ENCODE results near the gene MAOB.

DNA sequence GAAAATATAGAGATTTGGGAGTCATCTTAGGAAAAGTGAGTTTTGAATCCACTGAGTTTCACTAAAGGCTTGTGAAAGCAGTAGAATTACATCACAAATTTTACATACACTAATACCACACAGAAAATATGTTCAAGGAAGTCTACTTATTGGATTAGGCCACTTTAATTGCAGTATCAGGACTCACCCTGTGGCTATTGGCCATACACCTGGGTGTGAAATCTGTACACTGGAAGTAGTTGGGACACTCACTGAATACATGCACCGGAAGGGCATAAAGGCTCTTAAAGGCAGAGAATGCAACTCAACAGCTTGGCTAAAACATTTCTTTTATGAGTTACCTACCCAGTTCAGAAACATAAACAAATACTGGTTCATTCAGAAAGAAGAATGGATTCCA is 19.8 kb downstream of the MAOB start:
- TF ChIP-seq, protein P1, sequence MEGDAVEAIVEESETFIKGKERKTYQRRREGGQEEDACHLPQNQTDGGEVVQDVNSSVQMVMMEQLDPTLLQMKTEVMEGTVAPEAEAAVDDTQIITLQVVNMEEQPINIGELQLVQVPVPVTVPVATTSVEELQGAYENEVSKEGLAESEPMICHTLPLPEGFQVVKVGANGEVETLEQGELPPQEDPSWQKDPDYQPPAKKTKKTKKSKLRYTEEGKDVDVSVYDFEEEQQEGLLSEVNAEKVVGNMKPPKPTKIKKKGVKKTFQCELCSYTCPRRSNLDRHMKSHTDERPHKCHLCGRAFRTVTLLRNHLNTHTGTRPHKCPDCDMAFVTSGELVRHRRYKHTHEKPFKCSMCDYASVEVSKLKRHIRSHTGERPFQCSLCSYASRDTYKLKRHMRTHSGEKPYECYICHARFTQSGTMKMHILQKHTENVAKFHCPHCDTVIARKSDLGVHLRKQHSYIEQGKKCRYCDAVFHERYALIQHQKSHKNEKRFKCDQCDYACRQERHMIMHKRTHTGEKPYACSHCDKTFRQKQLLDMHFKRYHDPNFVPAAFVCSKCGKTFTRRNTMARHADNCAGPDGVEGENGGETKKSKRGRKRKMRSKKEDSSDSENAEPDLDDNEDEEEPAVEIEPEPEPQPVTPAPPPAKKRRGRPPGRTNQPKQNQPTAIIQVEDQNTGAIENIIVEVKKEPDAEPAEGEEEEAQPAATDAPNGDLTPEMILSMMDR (IDR thresholded peaks at IDR 0.05; ENCODE audit: extremely low read depth in 1 of 2, insufficient read depth in 1 of 2, low read depth in 1 of 2, low read length in 2 of 2) = no peak
- no peak for TF ChIP-seq POLR2A (IDR thresholded peaks at IDR 0.05; ENCODE audit: low read depth, low read length)

All from endothelial cell of umbilical vein (primary cell).